Measurements from ENCODE around the gene GPER1.
"Not testable (repeated sequence)": the region's sequence is repeated elsewhere in the genome, so short reads cannot be mapped to it uniquely, and the experiment has no call there.

GPER1 gene

DNA sequence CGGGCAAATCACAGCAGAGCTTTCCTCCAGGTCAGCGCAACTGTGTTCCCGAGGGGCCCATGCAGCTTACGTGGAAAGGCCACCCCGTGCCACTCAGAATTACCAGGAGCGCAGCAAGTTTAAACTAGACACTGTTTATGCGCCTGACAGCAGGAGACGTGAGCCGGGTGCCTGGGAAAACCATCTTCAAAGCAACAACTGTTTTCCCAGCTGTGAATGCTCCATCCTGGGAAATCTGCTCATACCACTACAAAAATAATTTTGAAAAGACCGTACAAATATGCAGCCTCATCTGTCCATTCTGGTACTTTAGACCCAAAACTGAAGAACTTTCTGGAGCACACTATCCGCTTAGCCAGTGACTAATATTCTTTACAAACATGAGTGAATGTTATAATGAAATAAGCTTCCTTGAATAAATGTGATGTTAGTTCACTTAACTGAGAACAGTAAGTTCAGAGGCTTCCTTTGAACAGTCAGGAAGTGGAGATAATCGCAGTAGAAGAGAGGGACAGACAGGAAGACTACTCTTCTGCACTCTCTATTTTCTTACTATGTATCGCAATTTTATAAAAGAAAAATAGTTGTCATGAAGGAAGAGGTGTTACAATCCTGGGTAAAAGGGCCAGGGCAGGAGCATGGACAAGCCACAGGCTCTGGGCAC lies 16.7 kb downstream of the GPER1 start:
- DNase-seq = no peak

GRCh38 chr7:1105189-1105588 lies 17.3 kb downstream of the GPER1 start:
- DNase-seq = no peak

DNA sequence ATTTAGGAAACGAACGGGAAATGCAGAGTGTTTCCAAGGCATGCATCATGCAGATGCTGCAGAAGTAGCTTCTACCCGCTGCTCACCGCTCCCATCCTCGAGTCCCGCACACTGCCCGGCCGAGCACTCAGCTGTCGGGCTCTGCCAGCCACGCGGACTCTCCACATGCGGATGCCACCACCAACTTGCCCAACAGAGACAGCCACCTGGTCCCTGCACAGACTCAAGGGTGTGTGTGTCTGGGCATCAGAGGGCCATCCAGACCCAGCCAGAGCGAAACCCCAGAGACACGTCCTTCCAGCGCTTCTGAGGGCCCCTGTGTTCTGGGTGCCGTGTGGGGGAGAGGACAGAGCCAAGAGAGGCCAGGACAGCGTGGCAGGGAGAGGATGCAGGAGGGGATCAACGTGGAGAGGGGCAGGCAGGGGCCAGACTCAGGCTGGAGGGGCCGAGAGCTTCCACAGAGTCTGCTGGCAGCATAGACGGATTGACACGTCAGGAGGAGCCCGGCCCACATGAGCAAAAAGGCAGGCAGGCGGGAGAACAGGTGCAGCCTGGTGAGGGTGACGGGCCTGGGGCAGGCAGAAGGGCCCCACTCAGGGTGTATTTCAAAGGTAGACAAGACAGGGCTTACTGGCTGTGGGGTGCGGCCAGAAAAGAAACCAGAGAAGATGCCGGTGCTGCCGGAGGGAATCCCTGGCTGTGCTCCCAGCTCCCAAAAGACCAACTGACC lies 18.3 kb downstream of the GPER1 start:
- DNase-seq = no peak

- no peak for DNase-seq
These were observed 19.0 kb downstream of the GPER1 start for GRCh38 chr7:1106793-1107421.

DNA sequence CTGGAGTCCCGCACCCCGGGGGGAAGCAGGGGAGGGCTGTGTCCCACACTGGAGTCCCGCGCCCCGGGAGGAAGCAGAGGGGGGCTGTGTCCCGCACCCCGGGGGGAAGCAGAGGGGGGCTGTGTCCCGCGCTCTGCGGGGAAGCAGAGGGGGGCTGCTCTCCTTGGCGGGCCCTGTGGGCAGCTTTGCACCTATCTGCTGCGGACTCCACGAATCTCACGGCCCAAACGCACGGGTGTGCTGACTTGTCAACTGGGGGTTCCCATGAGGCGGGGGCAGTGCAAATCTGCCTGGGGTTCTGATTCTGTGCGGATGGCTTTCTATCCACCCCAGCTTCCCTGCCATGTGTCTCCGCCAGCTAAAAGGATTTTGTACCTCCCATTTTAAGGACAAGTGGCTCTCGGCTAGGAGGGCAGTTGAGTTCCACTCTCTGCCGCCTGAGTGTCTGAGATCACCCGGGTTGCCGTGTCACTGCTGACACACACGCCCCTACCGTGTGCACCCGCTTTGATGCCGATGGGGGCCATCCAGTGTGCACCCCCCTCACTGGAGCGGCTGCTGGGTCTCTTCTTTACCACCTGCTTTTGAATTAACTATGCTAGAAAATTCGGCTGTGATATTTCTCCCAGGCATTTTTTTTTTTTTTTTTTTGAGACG lies 20.5 kb downstream of the GPER1 start:
- DNase-seq = no peak

DNA sequence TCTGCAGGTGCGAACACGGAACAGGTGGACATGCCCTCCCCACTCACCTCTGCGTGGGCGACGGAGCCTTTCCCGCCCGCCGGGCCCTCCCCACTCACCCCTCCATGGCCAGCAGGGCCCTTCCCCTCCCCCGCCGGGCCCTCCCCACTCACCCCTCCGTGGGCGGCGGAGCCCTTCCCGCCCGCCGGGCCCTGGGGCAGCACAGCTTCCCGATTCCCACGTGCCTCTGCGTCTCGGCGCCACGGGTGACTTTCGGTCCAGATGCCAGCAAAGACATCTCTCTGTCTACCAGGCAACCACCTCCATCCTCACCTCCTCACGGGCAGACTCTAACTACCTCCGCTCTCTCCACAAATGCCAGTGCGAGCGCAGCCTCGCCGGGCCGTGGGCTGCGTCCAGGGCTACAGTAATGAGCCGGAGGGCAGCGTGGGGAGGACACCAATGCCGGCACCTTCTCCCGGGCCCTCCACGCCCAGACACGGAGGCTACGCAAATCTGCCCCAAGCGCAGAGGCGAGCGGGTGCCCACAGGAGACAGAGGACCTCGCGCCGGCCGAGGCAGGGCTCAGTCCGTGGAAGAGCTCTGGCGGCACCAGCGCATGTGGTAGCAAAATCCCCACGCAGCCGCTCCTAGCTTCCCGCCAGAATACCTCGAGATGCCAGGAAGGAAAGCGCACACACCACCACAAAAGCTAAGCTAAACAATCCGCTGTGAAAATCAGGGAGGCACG lies 21.8 kb downstream of the GPER1 start:
- DNase-seq = no peak

- DNase-seq = no peak
These were observed 22.4 kb downstream of the GPER1 start for GRCh38 chr7:1110358-1110757.

DNA sequence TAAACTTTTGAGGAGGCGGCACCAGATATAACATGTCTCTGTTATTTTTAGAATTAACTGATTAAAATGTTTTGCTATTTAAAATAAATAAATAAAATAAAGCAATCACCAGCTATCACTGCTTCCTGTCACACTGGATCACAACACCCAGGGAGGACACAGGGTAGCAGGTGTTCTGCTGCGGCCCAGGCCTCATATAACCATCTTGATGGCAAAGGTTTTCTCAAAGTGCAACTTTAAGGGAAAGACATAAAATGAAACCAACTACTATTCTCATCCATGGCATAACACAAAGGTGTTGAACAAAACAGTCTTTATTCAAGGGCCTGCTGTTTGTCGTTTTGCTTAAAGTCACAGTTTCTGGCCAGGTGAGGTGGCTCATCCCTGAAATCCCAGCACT lies 23.2 kb downstream of the GPER1 start:
- DNase-seq = no peak

DNA sequence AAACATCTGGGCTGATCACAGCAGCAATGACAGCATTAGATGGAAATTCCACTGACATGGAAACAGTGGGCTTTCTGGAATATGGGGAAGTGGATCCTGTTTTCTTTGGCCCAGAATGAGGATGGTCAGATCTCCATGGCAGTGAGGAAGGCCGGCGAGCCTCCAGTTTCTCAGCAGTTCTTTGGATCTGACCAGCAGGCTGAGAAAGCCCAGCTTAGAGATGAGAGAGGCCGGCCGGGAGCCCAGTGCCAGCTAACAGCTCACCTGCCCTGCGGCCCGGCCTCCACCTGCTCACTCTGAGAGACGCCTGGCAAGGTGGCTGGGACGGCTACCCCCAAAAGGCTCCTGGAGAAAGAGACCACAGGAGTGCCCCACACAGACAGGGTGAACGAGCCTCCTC lies 24.2 kb downstream of the GPER1 start:
- no peak for DNase-seq

- no peak for DNase-seq
These were observed 25.0 kb downstream of the GPER1 start for GRCh38 chr7:1112625-1113547.

DNA sequence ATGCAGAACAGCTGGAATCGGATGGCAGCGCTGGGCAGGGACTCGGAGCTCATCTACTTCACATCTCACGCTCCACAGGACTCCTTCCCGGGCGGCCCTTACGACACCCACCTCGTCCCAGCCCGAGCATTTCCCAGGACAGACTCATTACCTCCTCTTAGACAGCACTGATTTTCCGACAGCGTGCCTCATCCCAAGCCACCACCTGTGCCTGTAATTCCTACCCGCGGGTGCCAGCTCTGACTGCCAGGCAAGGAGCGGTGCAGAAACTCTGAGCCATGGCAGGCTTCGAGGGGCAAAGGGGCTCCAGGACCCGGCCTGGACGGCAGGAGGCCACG lies 25.6 kb downstream of the GPER1 start:
- DNase-seq = no peak

GRCh38 chr7:1114088-1114487 lies 26.2 kb downstream of the GPER1 start:
- no peak for DNase-seq

- no peak for DNase-seq
These were observed 26.6 kb downstream of the GPER1 start for GRCh38 chr7:1114505-1114904.

DNA sequence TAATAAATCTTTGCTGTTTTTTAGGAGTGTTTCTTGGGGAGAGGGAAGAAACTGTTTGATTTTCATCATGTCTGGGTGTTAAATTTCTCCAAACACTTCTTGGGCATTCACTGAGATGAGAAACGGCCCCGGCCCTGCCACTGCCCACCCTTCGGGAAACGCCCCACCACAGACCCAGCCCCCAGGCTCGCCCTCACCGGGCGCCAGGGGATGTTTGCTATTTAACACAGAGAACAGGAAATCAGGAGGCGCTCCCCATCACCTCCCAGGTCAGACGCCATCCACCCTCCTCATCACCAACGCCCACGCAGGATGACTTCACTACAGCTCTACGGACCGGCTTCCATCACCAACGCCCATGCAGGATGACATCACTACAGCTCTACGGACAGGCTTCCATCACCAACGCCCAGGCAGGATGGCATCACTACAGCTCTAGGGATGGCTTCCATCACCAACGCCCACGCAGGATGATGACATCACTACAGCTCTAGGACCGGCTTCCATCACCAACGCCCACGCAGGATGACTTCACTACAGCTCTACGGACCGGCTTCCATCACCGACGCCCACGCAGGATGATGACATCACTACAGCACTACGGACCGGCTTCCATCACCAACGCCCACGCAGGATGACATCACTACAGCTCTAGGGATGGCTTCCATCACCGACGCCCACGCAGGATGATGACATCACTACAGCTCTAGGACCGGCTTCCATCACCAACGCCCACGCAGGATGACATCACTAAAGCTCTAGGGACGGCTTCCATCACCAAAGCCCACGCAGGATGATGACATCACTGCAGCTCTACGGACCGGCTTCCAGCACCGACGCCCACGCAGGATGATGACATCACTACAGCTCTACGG lies 27.5 kb downstream of the GPER1 start:
- not testable (repeated sequence) for DNase-seq

GRCh38 chr7:1116383-1117008 lies 28.6 kb downstream of the GPER1 start:
- not testable (repeated sequence) for DNase-seq

DNA sequence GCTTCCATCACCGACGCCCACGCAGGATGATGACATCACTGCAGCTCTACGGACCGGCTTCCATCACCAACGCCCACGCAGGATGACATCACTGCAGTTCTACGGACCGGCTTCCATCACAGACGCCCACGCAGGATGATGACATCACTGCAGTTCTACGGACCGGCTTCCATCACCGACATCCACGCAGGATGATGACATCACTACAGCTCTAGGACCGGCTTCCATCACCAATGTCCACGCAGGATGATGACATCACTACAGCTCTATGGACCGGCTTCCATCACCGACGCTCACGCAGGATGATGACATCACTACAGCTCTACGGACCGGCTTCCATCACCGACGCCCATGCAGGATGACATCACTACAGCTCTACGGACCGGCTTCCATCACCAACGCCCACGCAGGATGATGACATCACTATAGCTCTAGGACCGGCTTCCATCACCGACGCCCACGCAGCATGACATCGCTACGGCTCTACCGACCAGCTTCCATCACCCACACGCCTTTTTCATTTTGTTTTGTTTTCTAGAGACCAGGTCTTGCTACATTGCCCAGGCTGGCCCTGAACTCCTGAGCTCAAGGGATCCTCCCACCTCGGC lies 29.5 kb downstream of the GPER1 start:
- DNase-seq = no peak

DNA sequence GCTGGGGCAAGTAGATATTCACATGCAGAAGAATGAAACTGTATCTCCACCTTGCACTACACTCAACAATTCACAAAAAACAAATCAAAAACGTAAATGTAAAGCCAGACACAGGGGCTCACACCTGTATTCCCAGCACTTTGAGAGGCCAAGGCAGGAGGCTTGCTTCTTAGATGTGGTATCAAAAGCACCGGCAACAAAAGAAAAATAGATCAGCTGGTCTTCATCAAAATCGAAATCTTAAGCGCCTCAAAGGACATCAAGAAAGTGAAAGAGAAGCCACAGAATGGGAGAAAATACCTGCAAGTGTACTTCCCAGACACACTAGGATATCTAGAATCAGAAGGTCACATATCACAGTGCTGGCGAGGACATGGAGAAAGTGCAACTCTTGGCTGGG lies 31.3 kb downstream of the GPER1 start:
- DNase-seq = no peak

- DNase-seq = no peak
These were observed 32.9 kb downstream of the GPER1 start for GRCh38 chr7:1120791-1121190.

DNA sequence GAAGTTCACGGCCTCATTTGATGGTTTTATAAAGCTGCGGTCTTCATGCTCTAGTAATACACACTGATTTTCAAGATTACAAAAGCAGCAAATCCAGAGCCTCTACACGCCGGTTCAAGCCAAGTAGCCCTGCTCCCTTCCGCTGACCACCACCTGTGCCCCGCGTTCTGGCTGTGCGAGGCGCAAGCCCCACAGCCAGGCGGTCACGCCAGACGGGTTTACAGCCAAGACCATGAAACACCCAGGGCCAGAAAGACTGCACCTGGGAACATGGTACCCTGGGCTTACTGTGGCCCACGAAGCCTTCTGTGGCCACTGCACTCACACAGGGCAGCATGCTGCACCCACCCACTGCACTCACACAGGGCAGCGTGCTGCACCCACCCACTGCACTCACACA lies 33.6 kb downstream of the GPER1 start:
- DNase-seq = no peak

Measured in effector CD4-positive, alpha-beta T cell (primary cell).